HG02763 (cell line): ENCODE data around the gene OR2B2.
"Not testable (repeated sequence)": the region's sequence is repeated elsewhere in the genome, so short reads cannot be mapped to it uniquely, and the experiment has no call there.

Experiments used
- ATAC-seq: cut with Tn5 transposase; IDR thresholded peaks from one replicate; pipeline ENCODE4 v1.9.1; 2021; ENCODE audit warnings: mild to moderate bottlenecking, moderate library complexity; ENCODE audit not compliant: unreplicated experiment

The OR2B2 gene

GRCh38 chr6:27911956-27912446 is at the start of gene OR2B2:
Gene OR2B2, minus strand, starts transcription at chr6:27912396. Its CDS starts 77 bp downstream, at chr6:27912319.
- no peak for ATAC-seq

- ATAC-seq = no peak
Measured at GRCh38 chr6:27957516-27957915, 45.3 kb upstream of the OR2B2 start.

- ATAC-seq = no peak
Measured at GRCh38 chr6:27956941-27957340, 44.7 kb upstream of the OR2B2 start, which contains the start of gene OR2B6. Gene OR2B6, plus strand, starts transcription at chr6:27957241. Its CDS starts 0 bp downstream, at chr6:27957241.

GRCh38 chr6:27951040-27951439 is 38.8 kb upstream of the OR2B2 start:
- no peak for ATAC-seq

- no peak for ATAC-seq
Measured at GRCh38 chr6:27948237-27948636, 36.0 kb upstream of the OR2B2 start.

- not testable (repeated sequence) for ATAC-seq
Measured at GRCh38 chr6:27943072-27943471, 30.9 kb upstream of the OR2B2 start.

- no peak for ATAC-seq
Measured at GRCh38 chr6:27940766-27941165, 28.6 kb upstream of the OR2B2 start.

GRCh38 chr6:27931209-27931608 is 19.0 kb upstream of the OR2B2 start:
- no peak for ATAC-seq

- not testable (repeated sequence) for ATAC-seq
Measured at GRCh38 chr6:27929930-27930329, 17.7 kb upstream of the OR2B2 start.

GRCh38 chr6:27928041-27928440 is 15.8 kb upstream of the OR2B2 start:
- ATAC-seq = not testable (repeated sequence)

- ATAC-seq = no peak
Measured at GRCh38 chr6:27924179-27924578, 12.0 kb upstream of the OR2B2 start.

GRCh38 chr6:27922949-27923348 is 10.8 kb upstream of the OR2B2 start:
- no peak for ATAC-seq

- no peak for ATAC-seq
Measured at GRCh38 chr6:27908017-27908416, 4.2 kb downstream of the OR2B2 start.

GRCh38 chr6:27902335-27903314 is 9.6 kb downstream of the OR2B2 start:
- peak; percentile 67 for ATAC-seq

- ATAC-seq = no peak
Measured at GRCh38 chr6:27901801-27902200, 10.4 kb downstream of the OR2B2 start.

- not testable (repeated sequence) for ATAC-seq
Measured at GRCh38 chr6:27900197-27900596, 12.0 kb downstream of the OR2B2 start.

- ATAC-seq = no peak
Measured at GRCh38 chr6:27899543-27899942, 12.7 kb downstream of the OR2B2 start.

- ATAC-seq = no peak
Measured at GRCh38 chr6:27897580-27898206, 14.5 kb downstream of the OR2B2 start.

- ATAC-seq = no peak
Measured at GRCh38 chr6:27896398-27896796, 15.8 kb downstream of the OR2B2 start.

- no peak for ATAC-seq
Measured at GRCh38 chr6:27894839-27895762, 17.1 kb downstream of the OR2B2 start.
